ENCODE results near the gene LHFPL2.
"Not testable (repeated sequence)": the region's sequence is repeated elsewhere in the genome, so short reads cannot be mapped to it uniquely, and the experiment has no call there.

LHFPL2 gene

GRCh38 chr5:78638973-78639669 lies 9.5 kb downstream of the LHFPL2 start:
- DNase-seq, result no peak

- DNase-seq, result no peak
These were observed 10.1 kb downstream of the LHFPL2 start for GRCh38 chr5:78638423-78638822.

GRCh38 chr5:78637468-78637867 lies 11.1 kb downstream of the LHFPL2 start:
- DNase-seq, result no peak

- DNase-seq, result no peak
These were observed 11.9 kb downstream of the LHFPL2 start for GRCh38 chr5:78636682-78637081.

- DNase-seq, result peak; percentile 79
These were observed 13.9 kb downstream of the LHFPL2 start for GRCh38 chr5:78634634-78635033.

GRCh38 chr5:78634229-78634628 lies 14.3 kb downstream of the LHFPL2 start:
- DNase-seq, result no peak

- no peak for DNase-seq
These were observed 14.9 kb downstream of the LHFPL2 start for GRCh38 chr5:78633700-78634099.

GRCh38 chr5:78632467-78632866 lies 16.1 kb downstream of the LHFPL2 start:
- DNase-seq, result no peak

- no peak for DNase-seq
These were observed 16.6 kb downstream of the LHFPL2 start for GRCh38 chr5:78631931-78632330.

GRCh38 chr5:78630047-78630446 lies 18.5 kb downstream of the LHFPL2 start:
- DNase-seq, result no peak

- DNase-seq, result peak; percentile 38
These were observed 18.9 kb downstream of the LHFPL2 start for GRCh38 chr5:78629624-78630023.

GRCh38 chr5:78628270-78628992 lies 20.1 kb downstream of the LHFPL2 start:
- DNase-seq, result no peak

- DNase-seq, result no peak
These were observed 20.8 kb downstream of the LHFPL2 start for GRCh38 chr5:78627766-78628165.

- peak; percentile 69 for DNase-seq
These were observed 21.4 kb downstream of the LHFPL2 start for GRCh38 chr5:78627175-78627574.

GRCh38 chr5:78626009-78626571 lies 22.5 kb downstream of the LHFPL2 start:
- DNase-seq, result no peak

GRCh38 chr5:78624992-78625391 lies 23.6 kb downstream of the LHFPL2 start:
- DNase-seq, result no peak

- no peak for DNase-seq
These were observed 24.5 kb downstream of the LHFPL2 start for GRCh38 chr5:78624011-78624541.

- no peak for DNase-seq
These were observed 26.1 kb downstream of the LHFPL2 start for GRCh38 chr5:78622302-78622971.

- peak; percentile 25 for DNase-seq
These were observed 27.3 kb downstream of the LHFPL2 start for GRCh38 chr5:78621291-78621738.

- not testable (repeated sequence) for DNase-seq
These were observed 28.5 kb downstream of the LHFPL2 start for GRCh38 chr5:78620119-78620518.

- no peak for DNase-seq
These were observed 30.3 kb downstream of the LHFPL2 start for GRCh38 chr5:78618303-78618702.

GRCh38 chr5:78615697-78616096 lies 32.9 kb downstream of the LHFPL2 start:
- DNase-seq, result no peak

GRCh38 chr5:78614816-78615215 lies 33.8 kb downstream of the LHFPL2 start:
- DNase-seq, result no peak

All from hematopoietic multipotent progenitor cell treated with erythropoietin and hydrocortisone succinate and interleukin-3 and kit ligand, for 6 days (in vitro differentiated cells).